Neural crest cell (in vitro differentiated cells): ENCODE measurements around the gene STIM1. TPM values are rescaled to one million over a fixed set of nuclear protein-coding genes. Genes with fewer than 3 reads are reported as not detected.
"Not testable (repeated sequence)": the region's sequence is repeated elsewhere in the genome, so short reads cannot be mapped to it uniquely, and the experiment has no call there.

Source experiments
- DNase-seq: peaks from one replicate; pipeline ENCODE4 v3.0.0; 2021; ENCODE audit warnings: low read depth, mixed read lengths, low spot score
- H3K27ac Mint-ChIP-seq: one replicate; pipeline ENCODE4 v1.8.0; 2021; ENCODE audit warnings: mild to moderate bottlenecking, mixed read lengths; ENCODE audit not compliant: unreplicated experiment
- H3K27me3 Mint-ChIP-seq: 2 replicates; pipeline ENCODE4 v1.8.0; 2021; ENCODE audit warnings: low read depth, mild to moderate bottlenecking, mixed read lengths
- H3K36me3 Mint-ChIP-seq: 2 replicates; pipeline ENCODE4 v1.8.0; 2021; ENCODE audit warnings: low read depth, mild to moderate bottlenecking, mixed read lengths
- H3K4me1 Mint-ChIP-seq: 2 replicates; pipeline ENCODE4 v1.8.0; 2021; ENCODE audit warnings: mixed read lengths
- H3K4me3 Mint-ChIP-seq: one replicate; pipeline ENCODE4 v1.8.0; 2021; ENCODE audit warnings: mild to moderate bottlenecking, mixed read lengths
- H3K9me3 Mint-ChIP-seq: 2 replicates; pipeline ENCODE4 v1.8.0; 2021; ENCODE audit warnings: mixed read lengths
- CTCF ChIP-seq: fragments of 200-600 bp; sonication (generic); conservative IDR thresholded peaks from 2 replicates; pipeline ENCODE4 v1.5.0; 2021; ENCODE audit warnings: antibody characterized with exemption, mild to moderate bottlenecking
- total RNA-seq: library from RNA; stranded (reverse); gene quantifications from 2 replicates; pipeline ENCODE4 v1.2.1, GENCODE V29; 2021

STIM1 gene
- total RNA-seq, 1 donor from 2014 or later, result 24.4 TPM

GRCh38 chr11:3896644-3897043 lies 41.2 kb downstream of the STIM1 start:
- Mint-ChIP-seq H3K9me3 (peaks cover 8% of the 10 kb centered on the region), H3K36me3 (peaks cover 4% of the 10 kb centered on the region), H3K27me3 (no peaks in the 10 kb centered on the region), H3K27ac (no peak overlapping the region), H3K4me3 (no peak overlapping the region), H3K4me1 (no peaks in the 10 kb centered on the region)
- TF ChIP-seq CTCF, result no peak
- DNase-seq, result no peak

GRCh38 chr11:3900230-3900629 lies 44.8 kb downstream of the STIM1 start:
- not testable (repeated sequence) for H3K27ac Mint-ChIP-seq, H3K27me3 Mint-ChIP-seq, H3K9me3 Mint-ChIP-seq, H3K36me3 Mint-ChIP-seq, DNase-seq, H3K4me3 Mint-ChIP-seq
- peaks cover 11% of the 10 kb centered on the region for H3K4me1 Mint-ChIP-seq

GRCh38 chr11:3901249-3902025 lies 46.0 kb downstream of the STIM1 start:
- no peaks in the 10 kb centered on the region for H3K27me3 Mint-ChIP-seq
- no peak overlapping the region for H3K4me3 Mint-ChIP-seq
- peaks cover under 1% of the 10 kb centered on the region for H3K9me3 Mint-ChIP-seq
- H3K27ac Mint-ChIP-seq, result no peak overlapping the region
- H3K4me1 Mint-ChIP-seq, result peaks cover 19% of the 10 kb centered on the region
- no peak for TF ChIP-seq CTCF
- H3K36me3 Mint-ChIP-seq, result no peaks in the 10 kb centered on the region
- no peak for DNase-seq

GRCh38 chr11:3902441-3902840 lies 47.0 kb downstream of the STIM1 start:
- Mint-ChIP-seq H3K36me3 (no peaks in the 10 kb centered on the region), H3K9me3 (no peaks in the 10 kb centered on the region), H3K27ac (no peak overlapping the region), H3K27me3 (no peaks in the 10 kb centered on the region), H3K4me3 (no peak overlapping the region), H3K4me1 (peaks cover 22% of the 10 kb centered on the region)
- no peak for DNase-seq
- no peak for TF ChIP-seq CTCF

- Mint-ChIP-seq H3K9me3 (no peaks in the 10 kb centered on the region), H3K27me3 (no peaks in the 10 kb centered on the region), H3K36me3 (no peaks in the 10 kb centered on the region), H3K4me3 (no peak overlapping the region), H3K27ac (no peak overlapping the region), H3K4me1 (peaks cover 28% of the 10 kb centered on the region)
- TF ChIP-seq CTCF, result no peak
- DNase-seq, result no peak
Measured at GRCh38 chr11:3903207-3903896, 47.9 kb downstream of the STIM1 start.

GRCh38 chr11:3904228-3904627 lies 48.8 kb downstream of the STIM1 start:
- H3K27me3 Mint-ChIP-seq, result no peaks in the 10 kb centered on the region
- no peak overlapping the region for H3K27ac Mint-ChIP-seq
- no peaks in the 10 kb centered on the region for H3K36me3 Mint-ChIP-seq
- no peaks in the 10 kb centered on the region for H3K9me3 Mint-ChIP-seq
- no peak for DNase-seq
- TF ChIP-seq CTCF, result no peak
- H3K4me1 Mint-ChIP-seq, result peaks cover 28% of the 10 kb centered on the region
- no peak overlapping the region for H3K4me3 Mint-ChIP-seq
